Measurements from ENCODE around the gene TPRG1L.

DNA sequence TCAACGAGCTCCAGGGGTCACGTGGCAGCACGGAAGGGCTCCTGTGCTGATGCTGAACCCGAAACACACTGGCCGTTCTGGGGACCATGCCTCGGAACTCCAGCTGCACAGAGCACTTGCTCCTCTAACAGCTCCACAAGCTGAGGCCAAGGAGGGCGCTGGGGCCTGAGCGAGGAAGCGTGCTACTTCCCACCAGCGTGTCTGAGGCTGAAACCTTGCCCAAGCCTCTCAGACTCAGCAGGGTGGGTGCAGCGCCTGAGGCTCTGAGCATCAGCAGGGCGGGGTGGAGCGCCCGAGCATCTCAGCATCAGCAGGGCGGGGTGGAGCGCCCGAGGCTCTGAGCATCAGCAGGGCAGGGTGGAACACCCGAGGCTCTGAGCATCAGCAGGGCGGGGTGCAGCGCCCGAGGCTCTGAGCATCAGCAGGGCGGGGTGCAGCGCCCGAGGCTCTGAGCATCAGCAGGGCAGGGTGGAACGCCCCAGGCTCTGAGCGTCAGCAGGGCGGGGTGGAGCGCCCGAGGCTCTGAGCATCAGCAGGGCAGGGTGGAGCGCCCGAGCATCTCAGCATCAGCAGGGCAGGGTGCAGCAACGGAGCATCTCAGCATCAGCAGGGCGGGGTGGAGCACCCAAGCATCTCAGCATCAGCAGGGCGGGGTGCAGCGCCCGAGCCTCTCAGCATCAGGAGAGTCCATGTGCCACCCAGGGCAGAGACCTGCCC is 15.5 kb downstream of the TPRG1L start:
- TF ChIP-seq, protein P1, sequence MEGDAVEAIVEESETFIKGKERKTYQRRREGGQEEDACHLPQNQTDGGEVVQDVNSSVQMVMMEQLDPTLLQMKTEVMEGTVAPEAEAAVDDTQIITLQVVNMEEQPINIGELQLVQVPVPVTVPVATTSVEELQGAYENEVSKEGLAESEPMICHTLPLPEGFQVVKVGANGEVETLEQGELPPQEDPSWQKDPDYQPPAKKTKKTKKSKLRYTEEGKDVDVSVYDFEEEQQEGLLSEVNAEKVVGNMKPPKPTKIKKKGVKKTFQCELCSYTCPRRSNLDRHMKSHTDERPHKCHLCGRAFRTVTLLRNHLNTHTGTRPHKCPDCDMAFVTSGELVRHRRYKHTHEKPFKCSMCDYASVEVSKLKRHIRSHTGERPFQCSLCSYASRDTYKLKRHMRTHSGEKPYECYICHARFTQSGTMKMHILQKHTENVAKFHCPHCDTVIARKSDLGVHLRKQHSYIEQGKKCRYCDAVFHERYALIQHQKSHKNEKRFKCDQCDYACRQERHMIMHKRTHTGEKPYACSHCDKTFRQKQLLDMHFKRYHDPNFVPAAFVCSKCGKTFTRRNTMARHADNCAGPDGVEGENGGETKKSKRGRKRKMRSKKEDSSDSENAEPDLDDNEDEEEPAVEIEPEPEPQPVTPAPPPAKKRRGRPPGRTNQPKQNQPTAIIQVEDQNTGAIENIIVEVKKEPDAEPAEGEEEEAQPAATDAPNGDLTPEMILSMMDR (IDR thresholded peaks at IDR 0.05) = no peak
- no peak for TF ChIP-seq POLR2A (IDR thresholded peaks at IDR 0.05)

Data from esophagus squamous epithelium (tissue), 4 donors.